ENCODE measurements around the gene CCDC157. TPM values are rescaled to one million over a fixed set of nuclear protein-coding genes. Genes with fewer than 3 reads are reported as not detected.

Gene CCDC157
- total and polyA plus RNA-seq, 9 of the 15 experiments (the other 6 are each of a cell fraction or from before 2014, with no cell fraction given): 0.04 to 1.3 (median 0.68) TPM

DNA sequence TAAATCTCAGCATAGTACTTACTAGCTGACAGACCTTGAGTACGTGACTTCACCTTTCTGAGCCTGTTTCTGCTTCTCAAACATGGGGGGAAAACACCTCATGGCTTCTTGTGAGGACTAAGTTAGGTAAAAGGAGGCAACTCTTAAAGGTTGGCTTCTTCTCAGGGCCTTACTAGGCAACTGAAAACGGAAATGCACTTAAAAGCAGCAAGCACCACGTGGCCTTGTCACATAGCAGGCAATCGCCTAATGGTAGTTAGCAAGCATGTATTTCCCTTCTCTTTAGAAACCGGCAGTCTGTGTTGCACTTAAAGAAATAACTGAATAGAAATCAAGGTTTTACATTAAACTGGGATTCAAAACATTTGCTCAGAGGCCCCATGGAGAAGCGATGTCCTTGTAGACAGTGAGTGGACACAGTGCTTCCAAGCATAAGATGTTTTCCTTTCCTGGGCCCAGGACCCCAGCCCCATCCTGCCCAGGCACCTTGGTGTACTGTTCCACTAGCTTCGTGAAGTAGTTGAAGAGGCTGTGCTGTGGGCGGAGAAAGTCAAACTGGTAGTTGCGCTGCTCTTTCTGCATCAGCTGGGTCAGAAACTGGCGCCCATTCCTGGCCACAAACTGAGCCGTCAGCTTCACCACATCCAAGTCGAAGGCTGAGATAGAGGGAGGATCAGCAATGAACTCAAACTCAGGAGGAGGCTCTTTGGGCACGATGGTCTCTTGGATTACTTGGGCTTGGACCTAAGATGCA lies 12.2 kb upstream of the CCDC157 start:
- in situ Hi-C loops (cut with MboI) (no loop called here), intact Hi-C loops (cut with micrococcal nuclease) (no loop called here)
- no peak for ATAC-seq
- Histone ChIP-seq H3K9me3 (replicated peaks; ENCODE audit: control insufficient read depth, insufficient read depth, low read depth, low read length) (no peaks in the 10 kb centered on the region), H3K4me1 (replicated peaks in 1 of 2; ENCODE audit: control insufficient read depth in 2 of 2, insufficient read depth in 2 of 2, low read length in 2 of 2) (no peaks in the 10 kb centered on the region), H3K27ac (ENCODE audit: extremely low read depth, low read depth, low read length) (no peak overlapping the region), H3K4me3 (no peak overlapping the region), H3K9ac (ENCODE audit: insufficient read depth in 1 of 2, low read depth in 2 of 2, low read length in 2 of 2) (no peak overlapping the region), H3K4me2 (ENCODE audit: insufficient read depth, low read length) (no peak overlapping the region), H2AFZ (ENCODE audit: low read depth, low read length) (no peak overlapping the region), H3K79me2 (ENCODE audit: control insufficient read depth, insufficient read depth, low read length) (peaks cover 19% of the 10 kb centered on the region), H4K20me1 (replicated peaks; ENCODE audit: control insufficient read depth, insufficient read depth, low read length) (no peaks in the 10 kb centered on the region), H3K9me1 (ENCODE audit: control insufficient read depth, insufficient read depth, low read length) (no peaks in the 10 kb centered on the region), H3K27me3 (ENCODE audit: control insufficient read depth in 2 of 2, insufficient read depth in 2 of 2, low read length in 2 of 2) (no peaks in the 10 kb centered on the region), H3K36me3 (ENCODE audit: control insufficient read depth, insufficient read depth, low read length) (peaks cover 95% of the 10 kb centered on the region)
- TF ChIP-seq IRF2 (CRISPR knock-in tag; IDR thresholded peaks at IDR 0.05) (no peak), TAF15 (IDR thresholded peaks at IDR 0.05; ENCODE audit: low read depth, low read length) (no peak), ZNF23 (CRISPR knock-in tag; IDR thresholded peaks at IDR 0.05) (no peak)
- TF ChIP-seq, protein P1, sequence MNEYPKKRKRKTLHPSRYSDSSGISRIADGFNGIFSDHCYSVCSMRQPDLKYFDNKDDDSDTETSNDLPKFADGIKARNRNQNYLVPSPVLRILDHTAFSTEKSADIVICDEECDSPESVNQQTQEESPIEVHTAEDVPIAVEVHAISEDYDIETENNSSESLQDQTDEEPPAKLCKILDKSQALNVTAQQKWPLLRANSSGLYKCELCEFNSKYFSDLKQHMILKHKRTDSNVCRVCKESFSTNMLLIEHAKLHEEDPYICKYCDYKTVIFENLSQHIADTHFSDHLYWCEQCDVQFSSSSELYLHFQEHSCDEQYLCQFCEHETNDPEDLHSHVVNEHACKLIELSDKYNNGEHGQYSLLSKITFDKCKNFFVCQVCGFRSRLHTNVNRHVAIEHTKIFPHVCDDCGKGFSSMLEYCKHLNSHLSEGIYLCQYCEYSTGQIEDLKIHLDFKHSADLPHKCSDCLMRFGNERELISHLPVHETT (CRISPR knock-in tag; conservative IDR thresholded peaks at IDR 0.05 in 1 of 2, IDR thresholded peaks at IDR 0.05 in 1 of 2): no peak
- TF ChIP-seq, protein P2, sequence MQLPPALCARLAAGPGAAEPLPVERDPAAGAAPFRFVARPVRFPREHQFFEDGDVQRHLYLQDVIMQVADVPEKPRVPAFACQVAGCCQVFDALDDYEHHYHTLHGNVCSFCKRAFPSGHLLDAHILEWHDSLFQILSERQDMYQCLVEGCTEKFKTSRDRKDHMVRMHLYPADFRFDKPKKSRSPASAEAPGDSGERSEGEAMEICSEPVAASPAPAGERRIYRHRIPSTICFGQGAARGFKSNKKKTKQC (CRISPR knock-in tag; IDR thresholded peaks at IDR 0.05): no peak
- POLR2A ChIA-PET: interaction anchor here (0.6 to 1.7 kb wide), 3 partner anchors 12 to 310 kb away, joined by 3 to 8 read pairs (median 4); partner anchors contain the start of genes CCDC157 and SF3A1
- no TSS peak for BruUV-seq (replicated peaks)
- no peak for FAIRE-seq
- CTCF ChIA-PET (ENCODE audit: low intra/inter-chr PET ratio): no interaction called here
- 93% methylated on average over 12 of the region's 13 CpGs for WGBS (ENCODE audit: insufficient coverage, low coverage, missing lambda C conversion rate)
- no peak for DNase-seq (ENCODE audit: extremely low read depth in 1 of 4, low spot score in 3 of 4)
